Kidney (tissue), 14 donors: ENCODE results near the gene ANKRD63. TPM values are rescaled to one million over a fixed set of nuclear protein-coding genes. Genes with fewer than 3 reads are reported as not detected.

Experiments
- DNase-seq, 5 donors: peaks; one replicate each; pipeline ENCODE4 v3.0.0-alpha.2; 2013 to 2020
- FAIRE-seq: peaks from 2 replicates; lab custom pipeline; 2012; peaks lifted over from hg19 to GRCh38; lab: Jason Lieb, UNC
- H3K27ac ChIP-seq, 2 donors: one replicate each; pipeline ENCODE4 v1.7.0; 2013; ENCODE audit warnings: low read depth in 2 of 2, low read length in 2 of 2, inconsistent platforms in 1 of 2
- H3K27me3 ChIP-seq: one replicate; pipeline ENCODE4 v1.7.1; 2013; ENCODE audit warnings: low read length, inconsistent platforms; ENCODE audit not compliant: control insufficient read depth, insufficient read depth
- H3K36me3 ChIP-seq, 3 donors: one replicate each; pipeline versions ENCODE4 v1.7.0 to v1.7.1; 2013; ENCODE audit warnings: low read length in 3 of 3, control low read depth in 1 of 3, inconsistent platforms in 1 of 3; ENCODE audit not compliant: insufficient read depth in 3 of 3, control insufficient read depth in 2 of 3
- H3K4me1 ChIP-seq, 3 donors: one replicate each; pipeline versions ENCODE4 v1.7.0 to v1.7.1; 2013; ENCODE audit warnings: low read length in 3 of 3, inconsistent platforms in 1 of 3, low read depth in 1 of 3; ENCODE audit not compliant: control insufficient read depth in 2 of 3, insufficient read depth in 2 of 3
- H3K4me3 ChIP-seq, 3 donors: one replicate each; pipeline versions ENCODE4 v1.7.0 to v1.8.1; 2013; ENCODE audit warnings: low read length in 3 of 3, control low read depth in 1 of 3, inconsistent platforms in 1 of 3
- H3K9ac ChIP-seq, 3 donors: one replicate each; pipeline versions ENCODE4 v1.7.0 to v1.7.1; 2013; ENCODE audit warnings: low read length in 3 of 3, control low read depth in 1 of 3, inconsistent platforms in 1 of 3
- H3K9me3 ChIP-seq, 3 donors: one replicate each; pipeline versions ENCODE4 v1.7.0 to v1.7.1; 2013; ENCODE audit warnings: low read length in 3 of 3, control low read depth in 1 of 3, inconsistent platforms in 1 of 3; ENCODE audit not compliant: control insufficient read depth in 2 of 3, insufficient read depth in 1 of 3
- intact Hi-C: fragments of 100-400 bp; cut with DNase I; formaldehyde crosslinking; loops from one replicate; pipeline ENCODE4 v1.11.1; 2022
- polyA plus RNA-seq: library from polyadenylated mRNA; stranded (reverse); fragments of 350-450 nt; fragmentation: Illumina TruSeq; extraction: RNeasy Lipid Tissue Mini Kit (QIAGEN cat#74804); gene quantifications from one replicate; pipeline ENCODE4 v1.2.3, GENCODE V29; 2014; ENCODE audit warnings: low read depth, low replicate concordance; ENCODE audit not compliant: insufficient read depth
- total RNA-seq: library from RNA; stranded (reverse); fragmentation: NEBNext Ultra II Directional; extraction: Animal tissue kit (Norgen Biotek cat#: 25700); gene quantifications from one replicate; pipeline ENCODE4 v1.2.1, GENCODE V29; 2021
- TF ChIP-seq, protein P1 (sequence below): IDR thresholded peaks from 3 replicates; pipeline ENCODE4 v1.5.1; 2012; ENCODE audit warnings: mild to moderate bottlenecking, moderate library complexity, borderline replicate concordance; ENCODE audit not compliant: insufficient read depth; ENCODE audit errors: extremely low read depth
- donor health status: control.
- donor health status: control.
- donor health status: control.
- donor health status: control.
- donor health status: control.
- donor health status: DM: yes; HTN: yes; CAD: no.
- donor health status: Normal renal cell carcinoma (clear cell type).

ANKRD63 gene
- total and polyA plus RNA-seq, 2 donors from 2014 or later: not detected

DNA sequence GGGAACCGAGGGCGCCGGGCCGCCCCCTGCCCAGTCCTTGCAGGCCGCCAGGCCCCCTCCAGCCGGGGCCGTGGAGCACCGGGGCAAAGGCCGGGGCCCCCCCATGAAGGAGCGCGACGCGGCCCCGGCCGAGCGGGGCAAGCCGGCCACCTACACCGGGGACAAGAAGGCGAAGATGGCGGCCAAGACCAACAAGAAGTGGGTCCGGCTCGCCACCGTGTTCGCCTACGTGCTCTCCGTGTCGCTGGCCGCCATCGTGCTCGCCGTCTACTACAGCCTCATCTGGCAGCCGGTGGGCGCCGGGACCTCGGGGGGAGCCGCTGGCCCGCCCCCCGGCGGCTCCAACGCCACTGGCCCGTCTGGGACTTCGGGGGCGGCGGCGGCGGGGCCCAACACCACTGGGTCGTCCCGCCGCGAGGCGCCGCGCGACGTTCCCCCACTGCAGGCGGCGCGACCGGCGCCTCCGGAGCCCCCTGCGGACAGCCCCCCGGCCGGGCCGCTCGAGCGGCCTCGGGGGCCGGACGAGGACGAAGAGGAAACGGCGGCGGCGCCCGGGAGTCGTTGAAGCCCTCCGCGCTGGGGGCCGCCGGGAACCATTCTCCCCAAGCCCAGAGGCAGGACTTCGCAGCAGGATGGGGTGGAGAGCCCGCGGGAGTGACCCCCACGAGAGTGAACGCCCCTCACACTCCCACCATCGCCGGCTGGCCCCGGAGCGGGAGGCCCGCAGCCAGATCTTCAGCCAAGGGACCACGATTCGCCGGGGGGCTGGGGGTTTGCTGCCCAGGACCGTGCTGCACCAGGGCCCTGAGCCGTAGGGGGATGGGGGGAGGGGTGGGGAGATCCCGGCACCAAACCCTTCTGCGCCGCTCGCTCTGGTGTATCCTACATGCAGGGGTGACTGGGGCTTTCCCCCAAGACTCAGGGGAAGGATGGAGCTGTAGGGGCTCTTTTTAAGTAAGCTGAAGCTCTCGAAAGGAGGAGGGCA is 41.4 kb upstream of the ANKRD63 start:
- TF ChIP-seq, protein P1, sequence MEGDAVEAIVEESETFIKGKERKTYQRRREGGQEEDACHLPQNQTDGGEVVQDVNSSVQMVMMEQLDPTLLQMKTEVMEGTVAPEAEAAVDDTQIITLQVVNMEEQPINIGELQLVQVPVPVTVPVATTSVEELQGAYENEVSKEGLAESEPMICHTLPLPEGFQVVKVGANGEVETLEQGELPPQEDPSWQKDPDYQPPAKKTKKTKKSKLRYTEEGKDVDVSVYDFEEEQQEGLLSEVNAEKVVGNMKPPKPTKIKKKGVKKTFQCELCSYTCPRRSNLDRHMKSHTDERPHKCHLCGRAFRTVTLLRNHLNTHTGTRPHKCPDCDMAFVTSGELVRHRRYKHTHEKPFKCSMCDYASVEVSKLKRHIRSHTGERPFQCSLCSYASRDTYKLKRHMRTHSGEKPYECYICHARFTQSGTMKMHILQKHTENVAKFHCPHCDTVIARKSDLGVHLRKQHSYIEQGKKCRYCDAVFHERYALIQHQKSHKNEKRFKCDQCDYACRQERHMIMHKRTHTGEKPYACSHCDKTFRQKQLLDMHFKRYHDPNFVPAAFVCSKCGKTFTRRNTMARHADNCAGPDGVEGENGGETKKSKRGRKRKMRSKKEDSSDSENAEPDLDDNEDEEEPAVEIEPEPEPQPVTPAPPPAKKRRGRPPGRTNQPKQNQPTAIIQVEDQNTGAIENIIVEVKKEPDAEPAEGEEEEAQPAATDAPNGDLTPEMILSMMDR: no peak
- no peaks in the 10 kb centered on the region for H3K27me3 ChIP-seq
- DNase-seq: peak in 4 of 5 donors; percentile 43 to 85 (median 66)
- FAIRE-seq: no peak
- no peak overlapping the region for H3K27ac ChIP-seq
- H3K4me1 ChIP-seq: peaks cover 0 to 10% (median 0%) of the 10 kb centered on the region in 3 donors
- no peaks in the 10 kb centered on the region for H3K9me3 ChIP-seq
- peak overlapping the region; percentile 45 to 53 (median 50) for H3K4me3 ChIP-seq
- H3K36me3 ChIP-seq: no peaks in the 10 kb centered on the region
- peak overlapping the region in 2 of 3 donors; percentile 16 to 41 for H3K9ac ChIP-seq
- intact Hi-C loops: no loop called here

DNA sequence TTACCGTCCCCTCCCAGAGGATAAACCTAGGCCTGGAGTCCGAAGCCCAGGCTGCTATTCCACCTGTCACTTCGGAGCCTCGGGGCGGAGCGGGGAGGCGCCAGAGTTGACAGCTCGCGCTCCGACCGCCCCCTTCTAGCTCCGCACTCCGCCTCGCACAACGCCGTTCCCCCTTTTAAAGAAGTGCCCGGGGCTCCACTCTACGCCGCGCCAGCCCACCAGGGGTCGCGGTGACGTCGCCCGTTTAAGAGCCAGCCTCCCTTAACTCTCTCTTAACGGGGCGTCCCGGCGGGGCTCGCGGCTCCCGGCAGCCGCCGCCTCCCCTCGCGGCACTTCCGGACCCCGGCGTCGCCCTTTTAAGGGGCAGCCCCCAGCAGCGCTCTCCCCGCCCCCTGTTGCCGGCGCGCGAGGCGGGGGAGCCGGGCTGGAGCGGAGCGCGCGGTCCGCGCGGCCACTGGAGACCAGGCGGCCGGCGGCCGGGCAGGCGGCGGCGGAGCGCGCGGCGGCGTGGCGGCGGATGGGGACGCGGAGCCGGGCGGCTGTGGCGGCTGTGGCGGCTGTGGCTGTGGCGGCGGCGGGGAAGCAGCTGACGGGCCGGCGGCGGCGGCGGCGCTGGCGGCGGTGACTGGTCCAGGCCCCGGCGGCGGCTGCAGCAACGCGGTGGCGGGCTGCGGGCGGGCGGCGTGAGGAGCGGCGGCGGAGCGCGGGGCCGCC is 40.5 kb upstream of the ANKRD63 start, which contains the start of gene INAFM2:
Gene INAFM2 (plus strand): TSS at position 454 of the 714 bp plus-strand sequence. CDS start 364 bp downstream, outside the sequence.
- TF ChIP-seq, protein P1: peak; percentile 41
- no peak for FAIRE-seq

DNA sequence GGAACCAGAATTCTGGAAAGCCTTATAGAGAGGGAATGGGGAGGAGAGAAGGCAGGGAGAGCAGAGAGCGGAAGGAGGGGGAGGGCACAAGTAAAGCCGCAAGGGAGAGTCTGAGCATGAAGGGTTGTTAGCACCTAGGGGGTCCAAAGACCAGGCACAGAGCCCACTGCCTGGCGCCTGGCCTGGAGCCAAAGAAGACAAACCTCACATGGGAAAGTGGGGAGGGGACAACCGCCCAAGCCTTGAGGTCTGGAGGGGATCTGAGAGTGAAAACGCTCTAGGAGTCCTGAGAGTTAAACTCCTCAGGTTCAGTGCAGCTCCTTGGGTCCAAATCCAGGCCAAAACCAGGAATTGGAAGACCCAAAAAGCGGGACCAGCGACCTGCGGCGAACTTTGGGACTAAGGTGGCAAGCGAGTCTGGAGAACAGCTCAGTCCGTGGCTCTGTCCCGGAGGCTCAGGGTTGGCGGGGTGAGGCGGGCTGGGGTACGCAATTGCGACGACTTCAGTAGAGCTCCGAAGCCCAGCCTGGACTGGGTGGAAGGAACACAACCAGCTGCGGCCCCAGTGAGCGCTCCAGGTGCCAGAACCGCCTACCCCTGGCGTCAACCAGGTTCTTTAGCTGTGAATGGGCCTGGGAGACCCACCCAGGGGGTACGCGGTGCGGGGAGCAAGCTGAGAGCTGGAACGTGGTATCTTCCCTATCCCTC is 39.8 kb upstream of the ANKRD63 start:
- no peaks in the 10 kb centered on the region for H3K27me3 ChIP-seq
- no peaks in the 10 kb centered on the region for H3K9me3 ChIP-seq
- H3K9ac ChIP-seq: no peak overlapping the region
- TF ChIP-seq, protein P1: no peak
- intact Hi-C loops: no loop called here
- H3K4me3 ChIP-seq: peak overlapping the region in 1 of 3 donors; percentile 38
- no peaks in the 10 kb centered on the region for H3K36me3 ChIP-seq
- peak overlapping the region in 1 of 2 donors; percentile 24 for H3K27ac ChIP-seq
- DNase-seq (peak; percentile 34 to 69 (median 58)), FAIRE-seq (no peak)
- peaks cover 0 to 7% (median 0%) of the 10 kb centered on the region in 3 donors for H3K4me1 ChIP-seq

More for the DNA sequence above, 40.5 kb upstream of the ANKRD63 start, which contains the start of gene INAFM2:
- Histone ChIP-seq H3K4me3 (peak within 1 kb of the TSS in 2 of 3 donors; percentile 44 to 50), H3K4me1 (peaks cover 0 to 10% (median 0%) of the 10 kb centered on the region in 3 donors), H3K9me3 (no peaks in the 10 kb centered on the region), H3K36me3 (no peaks in the 10 kb centered on the region), H3K9ac (peak within 1 kb of the TSS in 2 of 3 donors; percentile 16 to 41), H3K27me3 (no peaks in the 10 kb centered on the region), H3K27ac (peak within 1 kb of the TSS in 1 of 2 donors; percentile 24)
- intact Hi-C loops: no loop called here
- peak; percentile 96 to 99 (median 97) for DNase-seq
